ENCODE data around the gene CENPM.

DNA sequence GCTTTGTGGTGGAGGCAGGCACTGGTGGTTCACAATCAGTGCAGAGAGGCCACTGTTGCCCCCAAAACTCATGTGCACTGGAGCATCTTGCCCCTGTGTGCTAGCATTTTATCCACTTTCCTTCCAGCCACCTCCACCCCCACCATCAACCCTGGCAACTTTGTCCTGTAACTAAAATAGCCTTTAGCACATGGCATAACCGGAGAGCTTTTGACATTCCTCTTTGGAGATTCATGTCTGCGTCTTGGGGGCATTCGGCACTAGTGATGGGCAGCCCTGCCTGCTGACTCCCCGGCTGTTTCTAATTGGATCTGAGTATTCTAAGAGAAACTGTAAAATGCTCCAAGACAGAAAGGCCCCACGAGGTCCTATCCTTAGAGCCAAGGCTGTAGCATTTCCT is 47.8 kb downstream of the CENPM start:
- TF ChIP-seq CTCF (IDR thresholded peaks at IDR 0.05) (no peak), EP300 (IDR thresholded peaks at IDR 0.05) (no peak)
